ENCODE data around the gene DEFB125. TPM values are rescaled to one million over a fixed set of nuclear protein-coding genes. Genes with fewer than 3 reads are reported as not detected.

The DEFB125 gene, protein sequence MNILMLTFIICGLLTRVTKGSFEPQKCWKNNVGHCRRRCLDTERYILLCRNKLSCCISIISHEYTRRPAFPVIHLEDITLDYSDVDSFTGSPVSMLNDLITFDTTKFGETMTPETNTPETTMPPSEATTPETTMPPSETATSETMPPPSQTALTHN
- total RNA-seq = not detected in 2 replicates

DNA sequence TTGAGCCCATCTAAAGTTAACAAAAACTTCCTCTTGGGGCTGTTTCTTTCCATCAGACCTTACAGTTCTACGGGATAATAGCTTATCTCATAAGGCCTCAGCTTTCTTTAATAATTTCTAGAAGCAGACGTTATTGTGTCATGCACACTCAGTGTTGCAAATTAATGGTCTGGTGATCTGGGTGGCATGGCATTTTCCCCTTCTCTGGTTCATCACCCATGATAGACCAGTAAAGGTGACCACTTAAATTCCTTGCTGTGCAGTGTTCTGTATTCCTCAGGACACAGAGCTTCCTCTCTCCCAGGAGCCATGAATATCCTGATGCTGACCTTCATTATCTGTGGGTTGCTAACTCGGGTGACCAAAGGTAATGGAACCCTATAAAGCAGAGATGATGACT, at the start of gene DEFB125:
DEFB125 (plus strand) TSS at position 272 of the 400 bp plus-strand sequence; CDS start at position 310, 38 bp downstream.

GRCh38 chr20:142290-142689, 54.8 kb downstream of the DEFB125 start, which contains the start of gene DEFB126:
TSS of gene DEFB126 (plus strand) at chr20:142590. CDS start at chr20:142629, 39 bp downstream.

Other genes starting within 250 kb of the DEFB125 start
- not detected in 2 replicates for gene DEFB126, start 54.9 kb downstream of the DEFB125 start, total RNA-seq
- not detected in 2 replicates for gene DEFB127, start 69.8 kb downstream of the DEFB125 start, total RNA-seq
- not detected in 2 replicates for gene DEFB128, start 102.0 kb downstream of the DEFB125 start, total RNA-seq
- gene DEFB129, start 139.6 kb downstream of the DEFB125 start, total RNA-seq = not detected in 2 replicates
- gene DEFB132, start 170.1 kb downstream of the DEFB125 start, total RNA-seq = not detected in 2 replicates
- gene C20orf96, start 203.1 kb downstream of the DEFB125 start, total RNA-seq = 0.15 and 0.23 TPM in 2 replicates
- 9.2 and 11.5 TPM in 2 replicates for gene ZCCHC3, start 209.9 kb downstream of the DEFB125 start, total RNA-seq
- gene SOX12, start 237.9 kb downstream of the DEFB125 start, total RNA-seq = 6.6 and 8.9 TPM in 2 replicates

Measured in hair follicular keratinocyte (primary cell).